Measurements from ENCODE around the gene CYFIP1.

The CYFIP1 gene

GRCh38 chr15:22979238-22980188 is 655 bp downstream of the CYFIP1 start:
- no peak for TF ChIP-seq FOXM1 (IDR thresholded peaks at IDR 0.05; ENCODE audit: borderline replicate concordance, low read depth)
- peak; percentile 41 for TF ChIP-seq TEAD4 (IDR thresholded peaks at IDR 0.05)
- 0 out of 2 replicates have a peak, but pooled peaks have one; percentile 9 for TF ChIP-seq NFIC (IDR thresholded peaks at IDR 0.05)
- TF ChIP-seq EGR1 (IDR thresholded peaks at IDR 0.05), result peak; percentile 78
- peak; percentile 60 for TF ChIP-seq MAX (IDR thresholded peaks at IDR 0.05)
- no peak for TF ChIP-seq ZBTB7A (IDR thresholded peaks at IDR 0.05; ENCODE audit: low read depth)

GRCh38 chr15:22978691-22979237 is 1.4 kb downstream of the CYFIP1 start:
- no peak for TF ChIP-seq MAX (IDR thresholded peaks at IDR 0.05)
- TF ChIP-seq TCF12 (IDR thresholded peaks at IDR 0.05; ENCODE audit: low read depth), result no peak
- no peak for TF ChIP-seq TEAD4 (IDR thresholded peaks at IDR 0.05)
- TF ChIP-seq CREB1 (IDR thresholded peaks at IDR 0.05; ENCODE audit: low read depth), result no peak
- TF ChIP-seq EGR1 (IDR thresholded peaks at IDR 0.05), result no peak
- TF ChIP-seq USF1 (IDR thresholded peaks at IDR 0.05), result no peak
- TF ChIP-seq REST (IDR thresholded peaks at IDR 0.05; ENCODE audit: low read depth), result no peak
- TF ChIP-seq NFIC (IDR thresholded peaks at IDR 0.05), result no peak
- TF ChIP-seq YY1 (IDR thresholded peaks at IDR 0.05; ENCODE audit: low read depth), result no peak
- TF ChIP-seq RAD21 (IDR thresholded peaks at IDR 0.05; ENCODE audit: low read depth), result no peak
- no peak for TF ChIP-seq FOXM1 (IDR thresholded peaks at IDR 0.05; ENCODE audit: borderline replicate concordance, low read depth)
- TF ChIP-seq TAF1 (IDR thresholded peaks at IDR 0.05; ENCODE audit: low read depth), result no peak
- no peak for TF ChIP-seq ZBTB7A (IDR thresholded peaks at IDR 0.05; ENCODE audit: low read depth)
- TF ChIP-seq EP300 (IDR thresholded peaks at IDR 0.05; ENCODE audit: borderline replicate concordance), result no peak
- TF ChIP-seq CEBPB (IDR thresholded peaks at IDR 0.05), result no peak

- no peak for TF ChIP-seq MAX (IDR thresholded peaks at IDR 0.05)
- no peak for TF ChIP-seq TCF12 (IDR thresholded peaks at IDR 0.05; ENCODE audit: low read depth)
- no peak for TF ChIP-seq TEAD4 (IDR thresholded peaks at IDR 0.05)
- no peak for TF ChIP-seq EP300 (IDR thresholded peaks at IDR 0.05; ENCODE audit: borderline replicate concordance)
- TF ChIP-seq FOXM1 (IDR thresholded peaks at IDR 0.05; ENCODE audit: borderline replicate concordance, low read depth), result no peak
- no peak for TF ChIP-seq CREB1 (IDR thresholded peaks at IDR 0.05; ENCODE audit: low read depth)
These were observed 5.4 kb downstream of the CYFIP1 start for GRCh38 chr15:22974745-22975144.

GRCh38 chr15:22973987-22974386 is 6.2 kb downstream of the CYFIP1 start:
- TF ChIP-seq EGR1 (IDR thresholded peaks at IDR 0.05), result no peak
- TF ChIP-seq YY1 (IDR thresholded peaks at IDR 0.05; ENCODE audit: low read depth), result no peak
- no peak for TF ChIP-seq TEAD4 (IDR thresholded peaks at IDR 0.05)
- TF ChIP-seq REST (IDR thresholded peaks at IDR 0.05; ENCODE audit: low read depth), result no peak
- TF ChIP-seq FOXM1 (IDR thresholded peaks at IDR 0.05; ENCODE audit: borderline replicate concordance, low read depth), result no peak
- TF ChIP-seq MAX (IDR thresholded peaks at IDR 0.05), result no peak
- TF ChIP-seq TCF12 (IDR thresholded peaks at IDR 0.05; ENCODE audit: low read depth), result no peak
- TF ChIP-seq RAD21 (IDR thresholded peaks at IDR 0.05; ENCODE audit: low read depth), result no peak
- no peak for TF ChIP-seq EP300 (IDR thresholded peaks at IDR 0.05; ENCODE audit: borderline replicate concordance)

- TF ChIP-seq TAF1 (IDR thresholded peaks at IDR 0.05; ENCODE audit: low read depth) (no peak), EP300 (IDR thresholded peaks at IDR 0.05; ENCODE audit: borderline replicate concordance) (no peak), MAX (IDR thresholded peaks at IDR 0.05) (no peak), ZBTB7A (IDR thresholded peaks at IDR 0.05; ENCODE audit: low read depth) (no peak), CREB1 (IDR thresholded peaks at IDR 0.05; ENCODE audit: low read depth) (no peak), TEAD4 (IDR thresholded peaks at IDR 0.05) (no peak), TCF12 (IDR thresholded peaks at IDR 0.05; ENCODE audit: low read depth) (no peak), EGR1 (IDR thresholded peaks at IDR 0.05) (no peak), RAD21 (IDR thresholded peaks at IDR 0.05; ENCODE audit: low read depth) (no peak), REST (IDR thresholded peaks at IDR 0.05; ENCODE audit: low read depth) (no peak), CEBPB (IDR thresholded peaks at IDR 0.05) (no peak), YY1 (IDR thresholded peaks at IDR 0.05; ENCODE audit: low read depth) (no peak), FOXM1 (IDR thresholded peaks at IDR 0.05; ENCODE audit: borderline replicate concordance, low read depth) (no peak)
These were observed 6.9 kb downstream of the CYFIP1 start for GRCh38 chr15:22973286-22973685.
